HG02610 (cell line): Measurements from ENCODE around the gene SFT2D1.

Source experiments
- ATAC-seq: cut with Tn5 transposase; IDR thresholded peaks from one replicate; pipeline ENCODE4 v1.9.1; 2021; ENCODE audit warnings: mild to moderate bottlenecking, moderate library complexity; ENCODE audit not compliant: unreplicated experiment

The SFT2D1 gene

GRCh38 chr6:166282394-166283032 lies 59.8 kb downstream of the SFT2D1 start:
- ATAC-seq = no peak

- ATAC-seq = peak; percentile 81
These were observed 61.2 kb downstream of the SFT2D1 start for GRCh38 chr6:166281104-166281503.

- ATAC-seq = no peak
These were observed 63.0 kb downstream of the SFT2D1 start for GRCh38 chr6:166279393-166279679.

- no peak for ATAC-seq
These were observed 63.6 kb downstream of the SFT2D1 start for GRCh38 chr6:166278579-166279392.

- peak; percentile 29 for ATAC-seq
These were observed 64.3 kb downstream of the SFT2D1 start for GRCh38 chr6:166277892-166278578.

- no peak for ATAC-seq
These were observed 65.3 kb downstream of the SFT2D1 start for GRCh38 chr6:166277018-166277417.

- ATAC-seq = peak; percentile 46
These were observed 66.6 kb downstream of the SFT2D1 start for GRCh38 chr6:166275714-166276166.

GRCh38 chr6:166274739-166275370 lies 67.5 kb downstream of the SFT2D1 start:
- ATAC-seq = no peak

- no peak for ATAC-seq
These were observed 68.2 kb downstream of the SFT2D1 start for GRCh38 chr6:166274163-166274562.

- no peak for ATAC-seq
These were observed 71.0 kb downstream of the SFT2D1 start for GRCh38 chr6:166271376-166271765.

GRCh38 chr6:166270706-166271375 lies 71.5 kb downstream of the SFT2D1 start:
- ATAC-seq = no peak
